GM18907 (cell line): ENCODE results near the gene TMED6.

ENCODE experiments used
- ATAC-seq: cut with Tn5 transposase; IDR thresholded peaks from one replicate; pipeline ENCODE4 v1.9.1; 2021; ENCODE audit warnings: mild to moderate bottlenecking, moderate library complexity; ENCODE audit not compliant: unreplicated experiment

Gene TMED6

GRCh38 chr16:69351309-69352027 is at the start of gene TMED6:
TSS of gene TMED6 (minus strand) at chr16:69351786. CDS start at chr16:69351753, 33 bp downstream.
- ATAC-seq: no peak

- ATAC-seq: no peak
Measured at GRCh38 chr16:69399361-69399760, 47.8 kb upstream of the TMED6 start.

GRCh38 chr16:69397821-69398521 is 46.4 kb upstream of the TMED6 start:
- no peak for ATAC-seq

GRCh38 chr16:69396187-69397061 is 44.8 kb upstream of the TMED6 start:
- ATAC-seq: no peak

GRCh38 chr16:69395859-69396186 is 44.2 kb upstream of the TMED6 start:
- no peak for ATAC-seq

GRCh38 chr16:69393898-69394849 is 42.6 kb upstream of the TMED6 start:
- ATAC-seq: no peak

- no peak for ATAC-seq
Measured at GRCh38 chr16:69386596-69386995, 35.0 kb upstream of the TMED6 start.

- no peak for ATAC-seq
Measured at GRCh38 chr16:69384974-69385373, 33.4 kb upstream of the TMED6 start.

GRCh38 chr16:69382421-69382820 is 30.8 kb upstream of the TMED6 start:
- no peak for ATAC-seq

GRCh38 chr16:69381231-69381630 is 29.6 kb upstream of the TMED6 start:
- ATAC-seq: no peak

- ATAC-seq: no peak
Measured at GRCh38 chr16:69378760-69379159, 27.2 kb upstream of the TMED6 start.

- ATAC-seq: no peak
Measured at GRCh38 chr16:69378036-69378435, 26.4 kb upstream of the TMED6 start.

GRCh38 chr16:69376393-69377059 is 24.9 kb upstream of the TMED6 start:
- no peak for ATAC-seq

- no peak for ATAC-seq
Measured at GRCh38 chr16:69373019-69373418, 21.4 kb upstream of the TMED6 start.

- no peak for ATAC-seq
Measured at GRCh38 chr16:69371564-69371963, 20.0 kb upstream of the TMED6 start.

- ATAC-seq: no peak
Measured at GRCh38 chr16:69368866-69369265, 17.3 kb upstream of the TMED6 start.

GRCh38 chr16:69367980-69368379 is 16.4 kb upstream of the TMED6 start:
- ATAC-seq: no peak

- no peak for ATAC-seq
Measured at GRCh38 chr16:69366431-69366830, 14.8 kb upstream of the TMED6 start.

- no peak for ATAC-seq
Measured at GRCh38 chr16:69365901-69366300, 14.3 kb upstream of the TMED6 start.

- no peak for ATAC-seq
Measured at GRCh38 chr16:69364088-69364487, 12.5 kb upstream of the TMED6 start.
